Measurements from ENCODE around the gene OFD1.

Gene OFD1

GRCh38 chrX:13697976-13698375, 36.6 kb upstream of the OFD1 start:
- no peak overlapping the region for H3K27ac ChIP-seq
- TF ChIP-seq, protein P1, sequence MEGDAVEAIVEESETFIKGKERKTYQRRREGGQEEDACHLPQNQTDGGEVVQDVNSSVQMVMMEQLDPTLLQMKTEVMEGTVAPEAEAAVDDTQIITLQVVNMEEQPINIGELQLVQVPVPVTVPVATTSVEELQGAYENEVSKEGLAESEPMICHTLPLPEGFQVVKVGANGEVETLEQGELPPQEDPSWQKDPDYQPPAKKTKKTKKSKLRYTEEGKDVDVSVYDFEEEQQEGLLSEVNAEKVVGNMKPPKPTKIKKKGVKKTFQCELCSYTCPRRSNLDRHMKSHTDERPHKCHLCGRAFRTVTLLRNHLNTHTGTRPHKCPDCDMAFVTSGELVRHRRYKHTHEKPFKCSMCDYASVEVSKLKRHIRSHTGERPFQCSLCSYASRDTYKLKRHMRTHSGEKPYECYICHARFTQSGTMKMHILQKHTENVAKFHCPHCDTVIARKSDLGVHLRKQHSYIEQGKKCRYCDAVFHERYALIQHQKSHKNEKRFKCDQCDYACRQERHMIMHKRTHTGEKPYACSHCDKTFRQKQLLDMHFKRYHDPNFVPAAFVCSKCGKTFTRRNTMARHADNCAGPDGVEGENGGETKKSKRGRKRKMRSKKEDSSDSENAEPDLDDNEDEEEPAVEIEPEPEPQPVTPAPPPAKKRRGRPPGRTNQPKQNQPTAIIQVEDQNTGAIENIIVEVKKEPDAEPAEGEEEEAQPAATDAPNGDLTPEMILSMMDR (IDR thresholded peaks at IDR 0.05), result no peak
- no peak for TF ChIP-seq ZFX (IDR thresholded peaks at IDR 0.05; ENCODE audit: borderline replicate concordance)

GRCh38 chrX:13698432-13698831, 36.1 kb upstream of the OFD1 start:
- no peak overlapping the region for H3K27ac ChIP-seq
- no peak for TF ChIP-seq ZFX (IDR thresholded peaks at IDR 0.05; ENCODE audit: borderline replicate concordance)
- TF ChIP-seq, protein P1 (IDR thresholded peaks at IDR 0.05), result no peak

DNA sequence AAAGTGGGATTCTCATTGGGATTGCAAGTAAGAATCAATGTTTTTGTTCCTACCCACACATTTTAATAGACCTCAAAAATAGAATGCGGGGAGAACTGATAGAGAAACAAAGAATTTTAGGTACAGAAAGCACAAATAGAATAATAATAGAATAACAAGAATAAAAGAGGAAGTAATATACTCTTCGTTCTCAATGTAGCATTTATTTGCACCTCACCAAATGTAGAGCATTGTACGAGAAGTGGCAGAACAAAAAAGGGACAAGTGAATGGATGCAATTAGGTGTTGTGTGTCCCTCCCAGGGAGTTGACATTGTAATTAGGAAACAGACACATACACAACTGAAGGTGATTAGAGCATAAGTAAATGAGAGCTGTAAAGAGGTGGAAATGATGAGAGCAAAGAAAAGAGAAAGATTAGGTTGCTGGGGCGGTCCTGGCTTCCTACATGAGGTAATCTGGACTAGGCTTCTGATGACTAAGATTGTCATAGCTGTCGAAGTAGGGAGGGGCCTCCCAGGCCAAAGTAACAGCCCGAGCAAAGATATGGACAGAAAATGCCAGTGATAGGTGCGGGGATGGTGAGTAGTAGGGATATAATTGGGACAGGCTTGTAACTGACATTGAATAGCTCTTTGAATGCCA, 35.2 kb upstream of the OFD1 start:
- no peak overlapping the region for H3K27ac ChIP-seq
- no peak for TF ChIP-seq ZFX (IDR thresholded peaks at IDR 0.05; ENCODE audit: borderline replicate concordance)
- TF ChIP-seq, protein P1 (IDR thresholded peaks at IDR 0.05), result no peak

GRCh38 chrX:13700380-13700779, 34.2 kb upstream of the OFD1 start:
- TF ChIP-seq, protein P1 (IDR thresholded peaks at IDR 0.05), result no peak
- no peak for TF ChIP-seq ZFX (IDR thresholded peaks at IDR 0.05; ENCODE audit: borderline replicate concordance)
- H3K27ac ChIP-seq, result no peak overlapping the region

- TF ChIP-seq ZFX (IDR thresholded peaks at IDR 0.05; ENCODE audit: borderline replicate concordance), result no peak
- TF ChIP-seq, protein P1 (IDR thresholded peaks at IDR 0.05), result no peak
- no peak overlapping the region for H3K27ac ChIP-seq
These were observed 32.3 kb upstream of the OFD1 start for GRCh38 chrX:13702111-13702789.

- TF ChIP-seq, protein P1 (IDR thresholded peaks at IDR 0.05), result no peak
- TF ChIP-seq ZFX (IDR thresholded peaks at IDR 0.05; ENCODE audit: borderline replicate concordance), result no peak
- no peak overlapping the region for H3K27ac ChIP-seq
These were observed 31.4 kb upstream of the OFD1 start for GRCh38 chrX:13703135-13703534.

DNA sequence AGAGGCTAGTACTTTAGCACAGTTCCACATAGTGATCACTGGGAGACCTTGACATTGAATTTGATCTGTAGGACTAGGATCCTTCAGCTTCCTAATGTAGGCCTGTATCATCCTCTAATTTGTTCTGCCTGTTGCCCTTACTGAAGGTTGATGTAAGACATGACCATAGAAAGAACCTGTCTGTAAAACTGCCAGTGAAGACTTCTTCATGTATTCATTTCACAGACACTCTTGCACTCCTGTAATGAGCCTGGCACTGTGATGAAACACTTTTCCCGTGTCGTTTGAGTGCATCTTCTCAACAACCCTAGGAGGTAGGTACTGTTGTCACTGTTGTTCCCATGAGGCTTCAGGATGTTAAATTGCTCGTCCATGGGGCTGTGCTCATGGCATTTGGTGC, 31.0 kb upstream of the OFD1 start:
- TF ChIP-seq, protein P1 (IDR thresholded peaks at IDR 0.05), result no peak
- no peak for TF ChIP-seq ZFX (IDR thresholded peaks at IDR 0.05; ENCODE audit: borderline replicate concordance)
- no peak overlapping the region for H3K27ac ChIP-seq
